Endodermal cell (in vitro differentiated cells): ENCODE data around the gene FES. TPM values are rescaled to one million over a fixed set of nuclear protein-coding genes. Genes with fewer than 3 reads are reported as not detected.
A peak's percentile ranks its signal among the peaks of the same experiment; 100 is the strongest.

ENCODE experiments used
- DNase-seq: peaks from one replicate; pipeline ENCODE4 v3.0.0-alpha.2; 2017
- H3K27ac ChIP-seq: 2 replicates; pipeline ENCODE4 v1.5.1; 2013; ENCODE audit warnings: mild to moderate bottlenecking, low read depth, low read length, moderate library complexity
- H3K27me3 ChIP-seq: 2 replicates; pipeline ENCODE4 v1.6.1; 2013; ENCODE audit warnings: mild to moderate bottlenecking, low read length, moderate library complexity; ENCODE audit not compliant: insufficient read depth, control insufficient read depth, poor library complexity, severe bottlenecking
- H3K36me3 ChIP-seq: 2 replicates; pipeline ENCODE4 v1.7.0; 2013; ENCODE audit warnings: mild to moderate bottlenecking, low read length, moderate library complexity; ENCODE audit not compliant: control insufficient read depth, insufficient read depth
- H3K4me1 ChIP-seq: one replicate; pipeline ENCODE4 v1.7.0; 2013; ENCODE audit warnings: low read length; ENCODE audit not compliant: control insufficient read depth, insufficient read depth
- H3K4me3 ChIP-seq: 2 replicates; pipeline ENCODE4 v1.5.1; 2013; ENCODE audit warnings: mild to moderate bottlenecking, low read length, moderate library complexity
- H3K9ac ChIP-seq: 2 replicates; pipeline ENCODE4 v1.6.1; 2013; ENCODE audit warnings: mild to moderate bottlenecking, low read length, moderate library complexity; ENCODE audit not compliant: poor library complexity, severe bottlenecking; ENCODE audit errors: extremely low read depth
- H3K9me3 ChIP-seq: 2 replicates; pipeline ENCODE4 v1.6.1; 2013; ENCODE audit warnings: mild to moderate bottlenecking, low read length, moderate library complexity; ENCODE audit not compliant: control insufficient read depth
- H3K27ac Mint-ChIP-seq: 2 replicates; pipeline ENCODE4 v1.8.0; 2020; ENCODE audit warnings: mixed read lengths
- H3K27me3 Mint-ChIP-seq: 2 replicates; pipeline ENCODE4 v1.8.0; 2021; ENCODE audit warnings: mild to moderate bottlenecking, mixed read lengths; ENCODE audit not compliant: insufficient read depth
- H3K36me3 Mint-ChIP-seq: 2 replicates; pipeline ENCODE4 v1.8.0; 2020; ENCODE audit warnings: low read depth, mixed read lengths
- H3K4me1 Mint-ChIP-seq: 2 replicates; pipeline ENCODE4 v1.8.0; 2020; ENCODE audit warnings: mixed read lengths
- H3K4me3 Mint-ChIP-seq: 2 replicates; pipeline ENCODE4 v1.8.0; 2020; ENCODE audit warnings: mild to moderate bottlenecking, moderate library complexity, mixed read lengths
- H3K9me3 Mint-ChIP-seq: 2 replicates; pipeline ENCODE4 v1.8.0; 2020; ENCODE audit warnings: mild to moderate bottlenecking, mixed read lengths
- WGBS, 2 experiments: methylation state at CpG; one replicate each; pipeline versions ENCODE4 v1.1.5 to v1.1.7; 2013; ENCODE audit warnings: missing lambda C conversion rate in 2 of 2, mixed read lengths in 1 of 2; ENCODE audit not compliant: insufficient coverage in 1 of 2, insufficient read length in 1 of 2; 5-methylcytosine and 5-hydroxymethylcytosine counted together
- total RNA-seq, 2 donors: library from RNA; stranded (reverse); fragmentation: NEBNext Ultra II Directional in 1 of 2; extraction: Animal tissue kit (Norgen Biotek cat#: 25700) in 1 of 2; gene quantifications; 2 replicates in 1 of 2; 3 replicates in 1 of 2; pipeline ENCODE4 v1.2.1, GENCODE V29; 2021
- TF ChIP-seq, protein P1 (sequence below): fragments of 200-600 bp; sonication (generic); conservative IDR thresholded peaks from 2 replicates; pipeline ENCODE4 v1.5.0; 2021; ENCODE audit warnings: antibody characterized with exemption, mild to moderate bottlenecking

Gene FES
- total RNA-seq, 2 donors from 2014 or later: 25.9 to 29.9 TPM

DNA sequence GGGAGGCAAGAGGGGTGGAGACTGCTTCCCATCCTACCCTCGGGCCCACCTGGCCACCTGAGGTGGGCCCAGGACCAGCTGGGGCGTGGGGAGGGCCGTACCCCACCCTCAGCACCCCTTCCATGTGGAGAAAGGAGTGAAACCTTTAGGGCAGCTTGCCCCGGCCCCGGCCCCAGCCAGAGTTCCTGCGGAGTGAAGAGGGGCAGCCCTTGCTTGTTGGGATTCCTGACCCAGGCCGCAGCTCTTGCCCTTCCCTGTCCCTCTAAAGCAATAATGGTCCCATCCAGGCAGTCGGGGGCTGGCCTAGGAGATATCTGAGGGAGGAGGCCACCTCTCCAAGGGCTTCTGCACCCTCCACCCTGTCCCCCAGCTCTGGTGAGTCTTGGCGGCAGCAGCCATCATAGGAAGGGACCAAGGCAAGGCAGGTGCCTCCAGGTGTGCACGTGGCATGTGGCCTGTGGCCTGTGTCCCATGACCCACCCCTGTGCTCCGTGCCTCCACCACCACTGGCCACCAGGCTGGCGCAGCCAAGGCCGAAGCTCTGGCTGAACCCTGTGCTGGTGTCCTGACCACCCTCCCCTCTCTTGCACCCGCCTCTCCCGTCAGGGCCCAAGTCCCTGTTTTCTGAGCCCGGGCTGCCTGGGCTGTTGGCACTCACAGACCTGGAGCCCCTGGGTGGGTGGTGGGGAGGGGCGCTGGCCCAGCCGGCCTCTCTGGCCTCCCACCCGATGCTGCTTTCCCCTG, 2.2 kb upstream of the FES start:
- TF ChIP-seq, protein P1, sequence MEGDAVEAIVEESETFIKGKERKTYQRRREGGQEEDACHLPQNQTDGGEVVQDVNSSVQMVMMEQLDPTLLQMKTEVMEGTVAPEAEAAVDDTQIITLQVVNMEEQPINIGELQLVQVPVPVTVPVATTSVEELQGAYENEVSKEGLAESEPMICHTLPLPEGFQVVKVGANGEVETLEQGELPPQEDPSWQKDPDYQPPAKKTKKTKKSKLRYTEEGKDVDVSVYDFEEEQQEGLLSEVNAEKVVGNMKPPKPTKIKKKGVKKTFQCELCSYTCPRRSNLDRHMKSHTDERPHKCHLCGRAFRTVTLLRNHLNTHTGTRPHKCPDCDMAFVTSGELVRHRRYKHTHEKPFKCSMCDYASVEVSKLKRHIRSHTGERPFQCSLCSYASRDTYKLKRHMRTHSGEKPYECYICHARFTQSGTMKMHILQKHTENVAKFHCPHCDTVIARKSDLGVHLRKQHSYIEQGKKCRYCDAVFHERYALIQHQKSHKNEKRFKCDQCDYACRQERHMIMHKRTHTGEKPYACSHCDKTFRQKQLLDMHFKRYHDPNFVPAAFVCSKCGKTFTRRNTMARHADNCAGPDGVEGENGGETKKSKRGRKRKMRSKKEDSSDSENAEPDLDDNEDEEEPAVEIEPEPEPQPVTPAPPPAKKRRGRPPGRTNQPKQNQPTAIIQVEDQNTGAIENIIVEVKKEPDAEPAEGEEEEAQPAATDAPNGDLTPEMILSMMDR: no peak
- Mint-ChIP-seq H3K27me3 (no peaks in the 10 kb centered on the region), H3K4me3 (no peak overlapping the region), H3K9me3 (no peaks in the 10 kb centered on the region), H3K36me3 (peaks cover 28% of the 10 kb centered on the region), H3K4me1 (peaks cover 19% of the 10 kb centered on the region), H3K27ac (no peak overlapping the region)
- 94% methylated on average over 7 to 19 of the region's 19 CpGs for WGBS, 2 experiments
- Histone ChIP-seq H3K27me3 (no peaks in the 10 kb centered on the region), H3K9me3 (no peaks in the 10 kb centered on the region), H3K9ac (no peak overlapping the region), H3K36me3 (peaks cover 13% of the 10 kb centered on the region), H3K4me3 (no peak overlapping the region), H3K27ac (no peak overlapping the region), H3K4me1 (peaks cover 15% of the 10 kb centered on the region)
- DNase-seq: no peak

DNA sequence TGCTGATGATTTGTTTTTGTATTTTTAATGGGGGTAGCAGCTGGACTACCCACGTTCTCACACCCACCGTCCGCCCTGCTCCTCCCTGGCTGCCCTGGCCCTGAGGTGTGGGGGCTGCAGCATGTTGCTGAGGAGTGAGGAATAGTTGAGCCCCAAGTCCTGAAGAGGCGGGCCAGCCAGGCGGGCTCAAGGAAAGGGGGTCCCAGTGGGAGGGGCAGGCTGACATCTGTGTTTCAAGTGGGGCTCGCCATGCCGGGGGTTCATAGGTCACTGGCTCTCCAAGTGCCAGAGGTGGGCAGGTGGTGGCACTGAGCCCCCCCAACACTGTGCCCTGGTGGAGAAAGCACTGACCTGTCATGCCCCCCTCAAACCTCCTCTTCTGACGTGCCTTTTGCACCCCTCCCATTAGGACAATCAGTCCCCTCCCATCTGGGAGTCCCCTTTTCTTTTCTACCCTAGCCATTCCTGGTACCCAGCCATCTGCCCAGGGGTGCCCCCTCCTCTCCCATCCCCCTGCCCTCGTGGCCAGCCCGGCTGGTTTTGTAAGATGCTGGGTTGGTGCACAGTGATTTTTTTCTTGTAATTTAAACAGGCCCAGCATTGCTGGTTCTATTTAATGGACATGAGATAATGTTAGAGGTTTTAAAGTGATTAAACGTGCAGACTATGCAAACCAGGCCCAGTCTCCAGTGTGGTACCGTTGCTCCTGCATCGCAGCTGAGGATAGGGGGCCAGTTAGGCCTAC, 1.4 kb upstream of the FES start:
- peak overlapping the region; percentile 56 for H3K4me3 Mint-ChIP-seq
- peaks cover 5% of the 10 kb centered on the region for H3K36me3 ChIP-seq
- no peak for DNase-seq
- peaks cover 19% of the 10 kb centered on the region for H3K4me1 Mint-ChIP-seq
- WGBS, 2 experiments: 92 to 97% methylated on average over 7 to 13 of the region's 13 CpGs
- no peaks in the 10 kb centered on the region for H3K27me3 Mint-ChIP-seq
- H3K4me3 ChIP-seq: no peak overlapping the region
- H3K27ac Mint-ChIP-seq: no peak overlapping the region
- H3K9me3 Mint-ChIP-seq: no peaks in the 10 kb centered on the region
- H3K9ac ChIP-seq: no peak overlapping the region
- peak overlapping the region; percentile 30 for H3K27ac ChIP-seq
- peaks cover 25% of the 10 kb centered on the region for H3K36me3 Mint-ChIP-seq
- TF ChIP-seq, protein P1: no peak
- no peaks in the 10 kb centered on the region for H3K27me3 ChIP-seq
- H3K9me3 ChIP-seq: no peaks in the 10 kb centered on the region
- H3K4me1 ChIP-seq: peaks cover 15% of the 10 kb centered on the region

DNA sequence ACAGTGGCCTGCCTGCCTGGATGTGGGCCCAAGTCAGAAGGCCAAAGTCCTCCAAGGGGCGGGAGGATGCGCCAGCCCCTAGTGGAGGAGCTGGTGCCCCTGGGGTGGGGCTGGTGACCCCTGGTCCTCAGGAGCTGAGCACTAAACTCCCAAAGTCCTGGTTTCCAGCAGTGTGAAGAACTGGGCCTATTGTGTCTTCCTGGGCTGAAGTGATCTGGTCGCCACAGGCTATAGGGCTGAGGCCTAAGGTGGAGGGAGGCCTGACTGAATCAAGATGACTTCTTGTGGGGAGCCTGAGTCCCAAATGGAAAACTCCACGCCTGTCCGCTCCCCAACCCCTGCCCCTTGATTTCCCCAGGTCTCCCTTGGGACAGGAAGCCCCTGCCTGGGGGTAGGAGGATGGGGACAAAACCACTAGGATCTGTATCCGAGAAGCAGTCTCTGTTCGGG, 753 bp upstream of the FES start:
- Histone ChIP-seq H3K36me3 (peaks cover 3% of the 10 kb centered on the region), H3K9me3 (no peaks in the 10 kb centered on the region), H3K27me3 (no peaks in the 10 kb centered on the region), H3K9ac (no peak overlapping the region), H3K27ac (peak overlapping the region; percentile 30), H3K4me3 (no peak overlapping the region), H3K4me1 (peaks cover 15% of the 10 kb centered on the region)
- peaks cover 22% of the 10 kb centered on the region for H3K36me3 Mint-ChIP-seq
- TF ChIP-seq, protein P1: no peak
- peak overlapping the region; percentile 81 for H3K27ac Mint-ChIP-seq
- H3K4me1 Mint-ChIP-seq: peaks cover 19% of the 10 kb centered on the region
- WGBS, 2 experiments: 86 to 94% methylated on average over 5 to 7 of the region's 7 CpGs
- peak; percentile 59 for DNase-seq
- no peaks in the 10 kb centered on the region for H3K27me3 Mint-ChIP-seq
- H3K9me3 Mint-ChIP-seq: no peaks in the 10 kb centered on the region
- H3K4me3 Mint-ChIP-seq: peak overlapping the region; percentile 56
